Melanocyte of skin (primary cell): Measurements from ENCODE around the gene EGLN1. TPM values are rescaled to one million over a fixed set of nuclear protein-coding genes. Genes with fewer than 3 reads are reported as not detected.

Experiments used
- total RNA-seq, 2 donors: library from RNA; depleted of rRNA; stranded (reverse); fragments of >200 nt; gene quantifications; 2 replicates each; pipeline ENCODE4 v1.2.3, GENCODE V29; 2012

Gene EGLN1
- 100 to 1,000 TPM in 1 of 2 donors, 10 to 100 TPM in 1; 86.3 to 198 TPM for total RNA-seq

DNA sequence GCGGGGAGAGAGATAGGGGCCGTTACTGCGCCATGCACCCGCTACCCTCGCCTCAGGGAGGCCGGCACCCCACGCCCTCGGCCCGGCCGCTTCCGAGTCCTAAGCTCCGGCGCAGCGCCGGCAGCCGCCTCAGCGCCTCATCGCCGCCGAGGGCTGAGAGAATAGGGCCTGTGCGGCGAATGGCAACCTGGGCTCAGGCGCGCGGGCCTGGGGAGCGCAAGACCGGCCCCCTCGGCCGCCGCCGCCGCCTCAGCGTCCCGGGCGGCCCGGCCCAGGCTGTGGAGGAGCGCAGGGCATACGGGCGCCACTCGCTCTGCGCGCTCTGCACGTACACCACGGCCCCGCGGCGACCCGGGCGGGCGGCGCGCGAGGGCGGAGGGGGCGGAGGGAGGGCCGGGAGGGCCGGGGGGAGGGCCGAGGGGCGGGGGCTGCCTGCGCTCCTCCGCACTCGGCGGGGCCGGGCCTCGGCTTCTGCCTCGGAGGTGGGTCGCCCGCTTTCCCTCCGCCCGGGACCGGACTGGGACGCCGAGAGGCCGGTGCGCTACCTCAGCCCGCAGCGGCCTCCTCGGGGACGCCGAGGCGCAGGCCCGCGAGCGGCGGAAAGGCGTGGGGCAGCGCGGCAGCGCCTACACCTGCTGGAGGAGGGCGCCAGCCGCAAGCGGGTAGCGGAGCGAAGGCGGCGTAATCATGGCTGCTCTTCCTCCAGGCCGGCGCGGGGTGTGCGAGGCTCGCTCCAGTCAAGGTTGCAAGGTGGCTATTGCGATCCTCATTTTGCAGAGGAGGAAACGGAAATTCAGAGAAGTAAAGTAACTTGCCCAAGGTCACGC, at the start of gene EGLN1:
Gene EGLN1, minus strand, starts transcription at position 317 of the 827 bp plus-strand sequence. CDS start 399 bp downstream, outside the sequence.

GRCh38 chr1:231338270-231339128, 83.6 kb downstream of the EGLN1 start, which contains the start of gene SPRTN:
Gene SPRTN, plus strand, starts transcription at chr1:231338293. Its CDS starts 91 bp downstream, at chr1:231338384.

DNA sequence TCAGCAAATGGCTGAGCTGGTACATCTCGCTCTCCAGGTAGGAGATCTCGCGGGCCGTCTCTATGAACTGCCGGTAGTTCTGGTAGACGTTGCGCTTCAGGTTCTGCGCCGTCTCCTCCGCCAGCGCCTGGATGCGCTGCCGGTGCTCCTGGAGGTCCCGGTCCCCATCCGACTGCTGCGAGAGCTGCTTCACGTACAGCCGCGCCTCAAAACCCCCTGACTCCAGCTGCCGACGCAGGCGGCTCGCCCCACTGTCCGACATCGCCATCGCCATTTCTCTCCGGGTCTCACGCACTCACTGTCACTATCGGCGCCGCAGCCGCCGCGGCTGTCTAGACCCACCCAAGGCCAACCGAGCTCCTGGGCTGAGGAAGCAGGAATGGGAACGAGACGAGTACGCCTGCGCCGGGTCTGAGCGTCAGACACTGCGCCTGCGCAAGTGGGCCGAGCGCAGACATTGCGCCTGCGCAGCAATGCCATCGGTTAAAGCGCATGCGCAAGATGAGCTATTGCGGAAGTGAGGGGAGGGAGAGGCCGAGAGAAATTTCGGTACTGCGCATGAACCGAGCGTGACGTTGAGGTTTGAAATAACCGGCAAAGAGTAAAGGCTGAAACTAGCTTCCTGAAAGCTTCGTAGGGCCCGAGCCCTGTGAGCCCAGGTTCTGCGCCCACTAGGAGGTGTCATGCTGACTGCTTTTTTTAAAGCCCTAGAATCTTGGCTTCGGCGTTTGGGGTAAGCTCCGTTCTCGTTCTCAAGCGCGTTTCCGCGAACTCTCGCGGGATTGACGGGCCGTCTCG, 84.4 kb downstream of the EGLN1 start, which contains the start of gene EXOC8:
Gene EXOC8, minus strand, starts transcription at position 381 of the 798 bp plus-strand sequence. Its CDS starts 107 bp downstream, at position 274.

Other genes with a start within 250 kb of the EGLN1 start
- gene GNPAT, start 181.1 kb downstream of the EGLN1 start, total RNA-seq, result 10 to 100 TPM; 34.8 to 43.3 TPM
- gene EXOC8, start 84.4 kb downstream of the EGLN1 start, total RNA-seq, result 10 to 100 TPM; 21.3 to 23.0 TPM
- gene SPRTN, start 84.0 kb downstream of the EGLN1 start, total RNA-seq, result 10 to 100 TPM; 15.8 to 19.6 TPM
- gene TSNAX, start 106.4 kb upstream of the EGLN1 start, total RNA-seq, result 100 to 1,000 TPM in 1 of 2 donors, 10 to 100 TPM in 1; 96.6 to 108 TPM
- gene DISC1, start 204.5 kb upstream of the EGLN1 start, total RNA-seq, result 10 to 100 TPM; 15.1 to 18.3 TPM